H9 (cell line): ENCODE measurements around the gene RGR. TPM values are rescaled to one million over a fixed set of nuclear protein-coding genes. Genes with fewer than 3 reads are reported as not detected.
A peak's percentile ranks its signal among the peaks of the same experiment; 100 is the strongest.

Experiments
- DNase-seq: peaks from one replicate; pipeline ENCODE4 v3.0.0-alpha.2; 2017
- H2AFZ ChIP-seq: one replicate; pipeline ENCODE4 v1.6.1; 2013; ENCODE audit warnings: mild to moderate bottlenecking, low read length, control low read depth, moderate library complexity
- H2AK5ac ChIP-seq: 2 replicates; pipeline ENCODE4 v1.6.1; 2013; ENCODE audit warnings: low read length, control low read depth, mixed read lengths; ENCODE audit not compliant: insufficient read length
- H2BK120ac ChIP-seq: one replicate; pipeline ENCODE4 v1.6.1; 2013; ENCODE audit warnings: low read depth, mild to moderate bottlenecking, low read length, control low read depth, inconsistent platforms; ENCODE audit not compliant: poor library complexity, severe bottlenecking
- H2BK12ac ChIP-seq: 2 replicates; pipeline ENCODE4 v1.6.1; 2013; ENCODE audit warnings: low read length, control low read depth, mixed read lengths, low read depth; ENCODE audit not compliant: insufficient read length
- H2BK15ac ChIP-seq: 2 replicates; pipeline ENCODE4 v1.6.1; 2013; ENCODE audit warnings: low read depth, low read length, control low read depth
- H2BK20ac ChIP-seq: one replicate; pipeline ENCODE4 v1.6.1; 2013; ENCODE audit warnings: low read depth, mild to moderate bottlenecking, low read length, control low read depth, inconsistent platforms; ENCODE audit not compliant: poor library complexity, severe bottlenecking
- H2BK5ac ChIP-seq: 2 replicates; pipeline ENCODE4 v1.6.1; 2013; ENCODE audit warnings: low read length, control low read depth, mixed read lengths; ENCODE audit not compliant: insufficient read length
- H3K14ac ChIP-seq: 2 replicates; pipeline ENCODE4 v1.6.1; 2013; ENCODE audit warnings: low read length, control low read depth; ENCODE audit not compliant: insufficient read depth
- H3K18ac ChIP-seq: 2 replicates; pipeline ENCODE4 v1.6.1; 2013; ENCODE audit warnings: low read depth, mild to moderate bottlenecking, mixed read lengths, low read length, control low read depth; ENCODE audit not compliant: insufficient read length
- H3K23ac ChIP-seq: 2 replicates; pipeline ENCODE4 v1.6.1; 2013; ENCODE audit warnings: low read length, control low read depth, mixed read lengths, low read depth; ENCODE audit not compliant: insufficient read length
- H3K23me2 ChIP-seq: 2 replicates; pipeline ENCODE4 v1.6.1; 2013; ENCODE audit warnings: low read depth, mild to moderate bottlenecking, mixed read lengths, low read length, control low read depth; ENCODE audit not compliant: insufficient read length, poor library complexity, severe bottlenecking
- H3K27ac ChIP-seq: 2 replicates; pipeline ENCODE4 v1.5.1; 2013; ENCODE audit warnings: low read length, control low read depth, mixed read lengths, low read depth; ENCODE audit not compliant: insufficient read length
- H3K27me3 ChIP-seq: 2 replicates; pipeline ENCODE4 v1.6.1; 2013; ENCODE audit warnings: low read length, control low read depth, inconsistent platforms; ENCODE audit not compliant: insufficient read depth
- H3K4ac ChIP-seq: 2 replicates; pipeline ENCODE4 v1.6.1; 2013; ENCODE audit warnings: low read depth, mild to moderate bottlenecking, control low read depth, inconsistent platforms, low read length, moderate library complexity
- H3K4me1 ChIP-seq: 2 replicates; pipeline ENCODE4 v1.6.1; 2013; ENCODE audit warnings: low read length, control low read depth, inconsistent platforms; ENCODE audit not compliant: insufficient read depth
- H3K4me2 ChIP-seq: 2 replicates; pipeline ENCODE4 v1.6.1; 2013; ENCODE audit warnings: low read length, control low read depth, mixed read lengths; ENCODE audit not compliant: insufficient read length, insufficient read depth
- H3K56ac ChIP-seq: 2 replicates; pipeline ENCODE4 v1.6.1; 2013; ENCODE audit warnings: low read depth, mild to moderate bottlenecking, mixed read lengths, low read length, control low read depth; ENCODE audit not compliant: insufficient read length
- H3K79me1 ChIP-seq: 2 replicates; pipeline ENCODE4 v1.6.1; 2013; ENCODE audit warnings: low read depth, mild to moderate bottlenecking, moderate library complexity, low read length, control low read depth, inconsistent platforms; ENCODE audit not compliant: insufficient read depth, poor library complexity, severe bottlenecking
- H3K79me2 ChIP-seq: 2 replicates; pipeline ENCODE4 v1.6.1; 2013; ENCODE audit warnings: low read length, control low read depth, inconsistent platforms; ENCODE audit not compliant: insufficient read depth
- H3K9ac ChIP-seq: 2 replicates; pipeline ENCODE4 v1.6.1; 2013; ENCODE audit warnings: low read length, control low read depth, mixed read lengths; ENCODE audit not compliant: insufficient read length; ENCODE audit errors: extremely low read depth
- H3K9me3 ChIP-seq: one replicate; pipeline ENCODE4 v1.6.1; 2013; ENCODE audit warnings: low read depth, low read length, inconsistent platforms; ENCODE audit not compliant: control insufficient read depth
- H3T11ph ChIP-seq: one replicate; pipeline ENCODE4 v1.6.1; 2013; ENCODE audit warnings: mild to moderate bottlenecking, low read length, control low read depth, inconsistent platforms
- H4K20me1 ChIP-seq: one replicate; pipeline ENCODE4 v1.6.1; 2013; ENCODE audit not compliant: control insufficient read depth, insufficient read length, insufficient read depth
- H4K5ac ChIP-seq: 2 replicates; pipeline ENCODE4 v1.6.1; 2013; ENCODE audit warnings: low read depth, mild to moderate bottlenecking, mixed read lengths, low read length, control low read depth; ENCODE audit not compliant: insufficient read length
- H4K8ac ChIP-seq: replicated peaks from 2 replicates; pipeline ENCODE4 v1.6.1; 2013; ENCODE audit warnings: low read length, control low read depth, mixed read lengths, low read depth; ENCODE audit not compliant: insufficient read length
- H4K91ac ChIP-seq: 2 replicates; pipeline ENCODE4 v1.6.1; 2013; ENCODE audit warnings: low read depth, mild to moderate bottlenecking, moderate library complexity, mixed read lengths, low read length, control low read depth; ENCODE audit not compliant: insufficient read length
- H3K27ac Mint-ChIP-seq, 3 experiments: 2 replicates in 2 of 3; 3 replicates in 1 of 3; pipeline ENCODE4 v1.8.0; 2020 to 2021; ENCODE audit warnings: mixed read lengths in 3 of 3, mild to moderate bottlenecking in 1 of 3, moderate library complexity in 1 of 3
- H3K27me3 Mint-ChIP-seq: 2 replicates; pipeline ENCODE4 v1.8.0; 2021; ENCODE audit warnings: low read depth, mild to moderate bottlenecking, moderate library complexity, mixed read lengths
- H3K36me3 Mint-ChIP-seq, 3 experiments: 2 replicates in 2 of 3; 3 replicates in 1 of 3; pipeline ENCODE4 v1.8.0; 2020 to 2021; ENCODE audit warnings: low read depth in 3 of 3, mixed read lengths in 3 of 3; ENCODE audit not compliant: insufficient read depth in 1 of 3
- H3K4me1 Mint-ChIP-seq, 2 experiments: 2 replicates each; pipeline ENCODE4 v1.8.0; 2020; ENCODE audit warnings: mixed read lengths in 2 of 2
- H3K4me3 Mint-ChIP-seq, 2 experiments: 2 replicates in 1 of 2; 3 replicates in 1 of 2; pipeline ENCODE4 v1.8.0; 2020 to 2021; ENCODE audit warnings: mild to moderate bottlenecking in 2 of 2, mixed read lengths in 2 of 2, moderate library complexity in 1 of 2
- H3K9me3 Mint-ChIP-seq, 2 experiments: 2 replicates in 1 of 2; 3 replicates in 1 of 2; pipeline ENCODE4 v1.8.0; 2020; ENCODE audit warnings: mild to moderate bottlenecking in 2 of 2, mixed read lengths in 2 of 2, moderate library complexity in 1 of 2
- WGBS: extraction: QIAGEN DNeasy Blood & Tissue Kit; methylation state at CpG from one replicate; pipeline ENCODE4 v1.1.7; 2013; ENCODE audit warnings: missing lambda C conversion rate, low lambda C conversion rate, mixed read lengths; ENCODE audit not compliant: insufficient read length; ENCODE audit errors: extremely low coverage; 5-methylcytosine and 5-hydroxymethylcytosine counted together
- total RNA-seq: library from RNA; stranded (reverse); gene quantifications from 2 replicates; pipeline ENCODE4 v1.2.1, GENCODE V29; 2021
- TF ChIP-seq, protein P1 (sequence below): fragments of 200-600 bp; sonication (generic); conservative IDR thresholded peaks from 3 replicates; pipeline ENCODE4 v1.8.0; 2021; ENCODE audit warnings: antibody characterized with exemption, mild to moderate bottlenecking

The RGR gene
- total RNA-seq, 1 experiment from 2014 or later = not detected

DNA sequence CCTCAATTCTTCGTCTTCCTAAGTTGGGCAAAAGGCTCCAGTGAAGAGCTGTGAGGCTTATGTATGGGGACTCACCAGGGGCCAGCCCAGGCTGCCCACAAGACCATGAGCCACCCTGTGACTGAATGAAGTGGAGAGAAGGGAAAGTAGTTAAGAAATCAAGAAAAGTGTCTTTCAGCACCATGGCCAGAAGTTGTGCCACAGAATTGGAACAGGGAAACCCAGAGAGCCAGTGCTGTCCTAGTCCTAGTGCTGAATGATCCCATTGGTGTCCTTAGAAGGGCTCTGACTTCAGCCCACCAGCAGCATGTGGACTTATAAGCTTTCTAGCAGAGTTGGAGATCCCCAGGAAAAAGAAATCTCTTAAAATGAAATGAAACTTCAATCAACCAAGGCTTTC, 46.5 kb downstream of the RGR start:
- no CpG with 5 or more reads among the region's 1 CpG for WGBS
- no peak overlapping the region for H3K4me3 Mint-ChIP-seq

More for the DNA sequence above, 46.5 kb downstream of the RGR start:
- Mint-ChIP-seq H3K4me1 (peaks cover 6 to 8% of the 10 kb centered on the region in 2 experiments), H3K36me3 (no peaks in the 10 kb centered on the region), H3K9me3 (no peaks in the 10 kb centered on the region), H3K27ac (no peak overlapping the region; a peak in 1 of 7 replicates), H3K27me3 (no peaks in the 10 kb centered on the region)
- H3K23me2 ChIP-seq = no peaks in the 10 kb centered on the region
- H3K4me2 ChIP-seq = no peak overlapping the region
- H2BK15ac ChIP-seq = no peak overlapping the region
- no peak overlapping the region for H3K27ac ChIP-seq
- H3K4me1 ChIP-seq = peaks cover 7% of the 10 kb centered on the region
- no peak overlapping the region for H3T11ph ChIP-seq
- TF ChIP-seq, protein P1, sequence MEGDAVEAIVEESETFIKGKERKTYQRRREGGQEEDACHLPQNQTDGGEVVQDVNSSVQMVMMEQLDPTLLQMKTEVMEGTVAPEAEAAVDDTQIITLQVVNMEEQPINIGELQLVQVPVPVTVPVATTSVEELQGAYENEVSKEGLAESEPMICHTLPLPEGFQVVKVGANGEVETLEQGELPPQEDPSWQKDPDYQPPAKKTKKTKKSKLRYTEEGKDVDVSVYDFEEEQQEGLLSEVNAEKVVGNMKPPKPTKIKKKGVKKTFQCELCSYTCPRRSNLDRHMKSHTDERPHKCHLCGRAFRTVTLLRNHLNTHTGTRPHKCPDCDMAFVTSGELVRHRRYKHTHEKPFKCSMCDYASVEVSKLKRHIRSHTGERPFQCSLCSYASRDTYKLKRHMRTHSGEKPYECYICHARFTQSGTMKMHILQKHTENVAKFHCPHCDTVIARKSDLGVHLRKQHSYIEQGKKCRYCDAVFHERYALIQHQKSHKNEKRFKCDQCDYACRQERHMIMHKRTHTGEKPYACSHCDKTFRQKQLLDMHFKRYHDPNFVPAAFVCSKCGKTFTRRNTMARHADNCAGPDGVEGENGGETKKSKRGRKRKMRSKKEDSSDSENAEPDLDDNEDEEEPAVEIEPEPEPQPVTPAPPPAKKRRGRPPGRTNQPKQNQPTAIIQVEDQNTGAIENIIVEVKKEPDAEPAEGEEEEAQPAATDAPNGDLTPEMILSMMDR = no peak
- DNase-seq = peak; percentile 55
- H2BK20ac ChIP-seq = no peak overlapping the region
- no peak overlapping the region for H2BK120ac ChIP-seq
- H3K4ac ChIP-seq = no peak overlapping the region
- H3K9ac ChIP-seq = no peak overlapping the region
- H2AFZ ChIP-seq = no peak overlapping the region
- H4K5ac ChIP-seq = no peak overlapping the region
- no peaks in the 10 kb centered on the region for H4K20me1 ChIP-seq
- H3K14ac ChIP-seq = no peak overlapping the region
- H3K27me3 ChIP-seq = no peaks in the 10 kb centered on the region
- no peak overlapping the region for H2BK12ac ChIP-seq
- H3K79me2 ChIP-seq = no peaks in the 10 kb centered on the region
- no peak overlapping the region for H2BK5ac ChIP-seq
- no peaks in the 10 kb centered on the region for H3K9me3 ChIP-seq
- H3K23ac ChIP-seq = no peak overlapping the region
- no peak overlapping the region for H4K8ac ChIP-seq
- no peaks in the 10 kb centered on the region for H3K79me1 ChIP-seq
- no peak overlapping the region for H3K18ac ChIP-seq
- H4K91ac ChIP-seq = no peak overlapping the region
- no peak overlapping the region for H3K56ac ChIP-seq
- H2AK5ac ChIP-seq = no peak overlapping the region
